Measurements from ENCODE around the gene PEX5L. TPM values are rescaled to one million over a fixed set of nuclear protein-coding genes. Genes with fewer than 3 reads are reported as not detected.
A peak's percentile ranks its signal among the peaks of the same experiment; 100 is the strongest.

PEX5L gene
- total RNA-seq, 1 experiment from 2014 or later, result 0.29 TPM

DNA sequence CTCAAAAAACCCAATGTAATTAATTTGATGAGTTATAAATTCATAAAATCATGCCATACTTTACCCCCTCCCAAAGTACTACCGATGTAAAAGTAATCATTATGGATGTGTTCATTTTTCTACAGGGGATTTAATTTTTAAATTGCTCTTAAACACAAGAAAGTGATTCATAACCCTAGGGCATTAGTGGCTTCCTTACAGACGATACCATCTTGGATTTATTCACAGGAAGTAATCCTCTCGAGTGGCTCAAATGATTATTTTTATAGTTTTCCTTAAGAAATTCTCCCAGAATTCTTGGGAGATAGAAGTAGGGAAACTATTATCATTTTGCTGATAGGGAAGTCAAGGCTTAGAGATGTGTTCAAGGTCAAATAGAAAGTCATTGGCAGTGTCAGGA is 80.9 kb downstream of the PEX5L start:
- no peak for DNase-seq (ENCODE audit: low read depth)

DNA sequence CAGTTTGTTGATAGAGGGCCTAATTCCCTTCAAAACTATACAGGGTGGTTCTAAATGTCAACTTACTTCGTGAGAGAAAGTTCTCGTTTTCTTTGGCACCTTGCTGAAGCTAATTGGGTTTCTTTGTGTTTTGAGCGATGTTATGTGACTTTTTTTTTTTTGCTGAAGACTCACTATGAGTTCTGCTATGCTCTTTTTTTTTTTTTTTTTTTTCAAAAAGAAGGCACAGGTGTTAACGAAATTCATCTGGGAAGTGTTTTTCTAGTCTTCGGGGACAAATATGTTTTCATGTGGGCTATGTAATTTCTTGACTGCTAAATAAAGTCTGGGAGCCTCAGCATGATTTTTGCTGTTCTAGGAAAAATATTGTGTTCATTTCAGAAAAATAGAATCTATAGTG is 81.5 kb downstream of the PEX5L start:
- DNase-seq (ENCODE audit: low read depth), result no peak

GRCh38 chr3:179953993-179954870 is 82.5 kb downstream of the PEX5L start:
- DNase-seq (ENCODE audit: low read depth), result no peak

DNA sequence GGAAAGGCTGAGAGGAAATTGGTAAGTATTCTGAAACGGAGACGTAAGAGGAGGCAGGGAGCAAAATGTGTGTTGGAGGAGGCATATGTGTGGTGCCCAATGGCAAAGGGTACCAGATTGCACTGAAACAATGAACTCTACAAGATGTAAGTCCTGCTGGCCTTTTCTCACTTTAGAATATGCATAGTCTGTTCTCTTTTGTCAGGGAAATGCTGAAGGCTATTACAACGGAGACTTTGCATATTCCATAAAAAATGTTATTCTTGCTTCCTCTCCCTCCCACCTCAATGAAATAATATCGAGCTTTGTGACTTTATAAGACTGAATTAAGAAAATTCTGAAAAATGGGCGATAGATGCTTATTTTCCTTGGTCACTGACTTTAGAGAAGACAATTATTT is 85.9 kb downstream of the PEX5L start:
- no peak for DNase-seq (ENCODE audit: low read depth)

- DNase-seq (ENCODE audit: low read depth), result no peak
Observed at GRCh38 chr3:179949869-179950268, 86.9 kb downstream of the PEX5L start.

GRCh38 chr3:179949412-179949811 is 87.3 kb downstream of the PEX5L start:
- no peak for DNase-seq (ENCODE audit: low read depth)

DNA sequence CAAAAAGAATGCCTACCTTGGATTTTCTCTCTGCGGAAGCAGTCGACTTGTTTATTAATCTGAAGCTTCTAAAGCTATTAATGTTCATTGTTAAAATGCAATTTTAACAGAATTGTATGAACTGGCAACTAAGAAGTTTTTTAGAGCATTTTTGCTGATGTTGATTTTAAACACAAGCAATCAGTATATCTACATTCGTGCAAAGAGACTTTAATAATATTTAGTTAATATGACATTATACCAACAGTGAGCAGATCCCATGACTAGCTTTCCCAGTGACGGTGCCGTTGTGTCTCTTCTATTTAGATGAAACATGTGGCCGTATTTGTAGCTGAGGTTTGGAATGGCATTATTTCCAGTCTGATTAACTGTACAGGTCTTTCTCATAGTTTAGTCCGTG is 88.0 kb downstream of the PEX5L start:
- no peak for DNase-seq (ENCODE audit: low read depth)

DNA sequence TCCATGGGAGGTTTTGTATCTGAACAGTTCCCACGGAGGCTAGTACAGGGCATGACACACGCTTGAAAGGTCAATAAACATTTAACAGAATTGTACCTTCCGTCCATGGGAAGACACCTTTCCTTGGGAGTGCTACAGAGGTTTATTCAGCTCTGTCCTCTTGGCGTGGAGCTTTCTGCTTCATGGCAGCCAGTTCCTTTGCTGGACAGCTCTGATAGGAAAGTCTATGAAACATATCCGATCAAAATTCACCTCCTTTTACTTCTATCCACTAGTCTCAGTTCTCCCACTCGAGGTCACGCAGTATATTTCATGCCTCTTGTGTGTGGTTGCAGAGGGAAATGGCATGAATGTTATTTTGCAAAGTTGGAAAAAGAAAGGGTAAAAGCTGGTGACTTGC is 91.2 kb downstream of the PEX5L start:
- DNase-seq (ENCODE audit: low read depth), result no peak

DNA sequence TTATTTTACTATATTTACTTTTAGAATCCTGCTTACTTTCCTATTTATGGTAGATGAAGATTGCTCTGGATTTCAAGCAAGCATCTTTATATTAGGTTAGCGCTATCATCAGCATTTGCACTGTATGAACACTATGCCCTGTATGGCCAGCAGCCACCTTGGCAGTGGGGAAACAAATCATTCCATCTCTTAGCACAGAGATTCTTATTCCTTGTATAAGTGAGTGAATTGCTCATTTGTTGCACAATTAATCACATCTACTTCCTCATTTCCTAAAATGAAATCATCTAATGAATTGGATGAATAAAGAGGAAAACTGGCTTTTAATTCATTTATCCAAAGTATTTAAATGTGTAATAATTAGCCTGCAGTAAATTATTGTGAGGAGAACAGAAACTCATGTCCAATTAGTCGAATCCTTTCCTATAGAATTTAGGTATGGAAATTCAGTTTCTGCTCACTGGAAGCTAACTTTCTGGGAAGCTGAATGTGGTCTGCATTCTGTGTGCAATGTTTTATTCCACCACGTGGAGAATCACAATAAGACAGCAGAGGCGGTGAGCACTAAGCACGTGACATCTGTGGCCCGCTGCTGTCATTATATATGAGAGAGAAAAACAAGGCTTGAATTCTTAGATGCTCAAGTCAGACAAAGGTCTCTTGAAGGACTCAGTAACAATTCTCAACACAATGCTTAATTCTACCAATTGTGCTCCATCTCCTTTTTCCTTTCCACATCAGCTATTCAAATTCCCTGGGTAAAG is 93.4 kb downstream of the PEX5L start:
- no peak for DNase-seq (ENCODE audit: low read depth)

- no peak for DNase-seq (ENCODE audit: low read depth)
Observed at GRCh38 chr3:179942553-179943075, 94.1 kb downstream of the PEX5L start.

- DNase-seq (ENCODE audit: low read depth), result no peak
Observed at GRCh38 chr3:179935710-179936109, 101.0 kb downstream of the PEX5L start.

GRCh38 chr3:179933914-179934313 is 102.8 kb downstream of the PEX5L start:
- no peak for DNase-seq (ENCODE audit: low read depth)

GRCh38 chr3:179933080-179933479 is 103.7 kb downstream of the PEX5L start:
- DNase-seq (ENCODE audit: low read depth), result no peak

DNA sequence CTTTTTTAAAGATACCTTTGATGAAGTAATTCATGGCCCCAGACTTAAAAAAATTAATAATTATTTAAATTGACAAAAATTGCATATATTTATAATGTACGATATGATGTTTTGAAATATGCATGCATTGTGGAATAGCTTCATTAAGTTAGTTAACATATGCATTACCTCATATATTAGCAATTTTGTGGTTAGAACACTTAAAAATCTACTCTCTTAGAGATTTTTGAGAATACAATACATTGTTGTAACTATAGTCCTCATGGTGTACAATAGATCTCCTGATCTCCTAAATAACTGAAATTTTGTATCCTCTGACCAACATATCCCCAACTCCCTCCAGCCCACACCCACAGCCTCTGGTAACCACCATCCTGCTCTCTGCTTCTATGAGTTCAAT is 104.1 kb downstream of the PEX5L start:
- no peak for DNase-seq (ENCODE audit: low read depth)

GRCh38 chr3:179929091-179929529 is 107.6 kb downstream of the PEX5L start:
- DNase-seq (ENCODE audit: low read depth), result peak; percentile 63

DNA sequence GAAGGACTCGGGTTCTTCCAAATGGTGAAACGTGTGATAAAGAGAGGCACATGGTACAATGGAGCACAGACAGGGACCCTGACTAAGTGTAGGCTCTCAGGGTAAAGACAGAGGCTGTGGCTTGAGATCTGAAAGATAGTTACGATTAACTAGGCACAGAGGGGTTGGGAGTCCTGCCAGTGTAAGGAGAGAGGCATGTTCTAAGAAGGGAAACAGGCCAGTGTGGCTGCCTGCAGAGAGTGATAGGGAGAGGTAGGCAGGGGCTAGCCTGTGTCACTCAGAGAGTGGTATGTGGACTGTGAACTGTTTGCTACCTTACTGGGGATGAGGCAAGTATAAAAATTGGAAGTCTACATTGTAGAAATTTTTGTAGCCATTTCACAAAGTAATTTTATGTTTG is 109.5 kb downstream of the PEX5L start:
- DNase-seq (ENCODE audit: low read depth), result no peak

DNA sequence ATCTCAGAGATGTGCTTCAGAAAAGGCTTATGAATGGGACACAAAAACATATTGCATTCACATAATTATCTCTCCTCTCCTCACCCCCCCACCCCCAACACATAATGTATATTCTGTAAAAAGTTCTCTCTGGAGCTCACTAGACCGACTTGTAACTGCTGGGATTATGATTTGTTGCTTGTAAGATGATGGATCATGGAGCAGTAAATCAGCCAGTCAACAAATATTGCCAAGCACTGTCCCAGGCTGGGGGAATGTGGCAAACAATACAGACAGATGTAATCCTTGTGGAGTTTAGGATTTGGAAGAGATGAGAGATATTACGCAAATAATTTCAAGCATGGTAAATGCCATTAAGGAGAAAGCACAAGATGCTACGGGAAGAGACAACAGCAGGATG is 114.8 kb downstream of the PEX5L start:
- DNase-seq (ENCODE audit: low read depth), result no peak

DNA sequence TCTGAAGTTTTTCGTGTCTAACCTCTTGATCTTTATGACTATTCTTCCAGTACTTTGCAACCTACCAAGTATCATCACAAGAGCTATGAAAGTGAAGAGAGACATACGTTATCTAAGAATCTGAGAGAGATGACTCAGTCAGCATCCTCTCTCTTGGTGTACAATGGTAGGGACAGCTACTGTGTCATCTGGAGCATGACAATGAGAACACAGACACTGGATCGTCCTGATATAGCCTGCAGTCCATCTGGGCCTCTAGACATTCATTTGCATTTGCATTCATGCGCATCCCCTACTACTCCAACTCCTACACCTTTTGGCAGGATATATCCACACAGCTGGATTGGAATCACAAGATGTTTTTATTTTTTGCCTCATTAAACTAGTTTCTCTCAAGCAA is 115.2 kb downstream of the PEX5L start:
- DNase-seq (ENCODE audit: low read depth), result no peak

DNA sequence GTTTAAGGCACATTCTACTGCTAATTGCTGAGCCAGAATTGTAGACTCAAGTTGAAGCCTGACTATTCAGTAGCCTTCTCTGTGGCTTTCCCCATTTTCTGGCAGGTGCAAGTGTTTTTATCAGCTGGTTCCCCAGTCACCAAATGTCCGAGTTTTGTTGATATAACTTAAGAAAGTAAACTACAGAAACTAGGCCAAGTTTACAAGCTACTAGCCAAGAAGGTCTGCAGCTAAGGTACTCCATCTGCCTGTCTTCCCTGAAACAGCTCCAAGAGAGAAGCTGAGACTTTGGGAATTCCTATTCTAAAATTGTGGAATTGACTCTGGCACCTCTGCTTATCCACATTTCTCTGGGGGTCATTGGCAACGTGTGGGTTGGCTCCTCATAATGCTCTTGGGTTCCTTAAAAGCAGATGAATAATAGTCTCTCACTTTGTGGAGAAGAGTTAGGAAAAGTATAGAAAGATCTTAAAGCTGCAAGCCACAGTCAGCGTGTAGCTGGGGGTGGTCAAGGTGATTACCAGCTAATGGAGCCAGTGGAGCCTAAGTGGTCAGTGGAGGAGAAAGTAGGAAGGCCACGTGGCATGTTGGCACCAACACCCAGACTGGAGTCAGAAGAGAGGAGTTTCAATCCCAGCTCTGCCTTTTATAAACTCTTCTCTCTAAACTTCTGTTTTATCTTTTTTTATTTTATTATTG is 128.8 kb downstream of the PEX5L start:
- DNase-seq (ENCODE audit: low read depth), result no peak

DNA sequence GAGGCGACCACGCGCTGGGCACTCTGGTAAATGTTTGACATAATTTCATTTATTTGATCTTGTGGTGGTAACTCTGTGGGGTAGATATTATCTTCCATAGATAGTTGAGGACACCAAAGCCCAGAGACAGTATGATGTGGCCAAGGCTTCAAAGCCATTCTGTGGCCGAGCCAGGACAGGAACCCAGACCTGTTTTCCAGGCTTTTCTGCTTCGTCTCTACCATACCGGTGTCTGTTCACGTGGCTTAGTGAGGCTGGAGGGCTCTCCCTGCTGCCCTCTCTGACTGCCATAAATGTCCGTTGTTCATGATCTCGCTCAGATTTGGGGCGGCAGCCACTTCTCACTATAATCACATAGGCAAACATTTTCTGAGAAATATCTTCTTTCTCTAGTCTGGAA is 134.7 kb downstream of the PEX5L start:
- no peak for DNase-seq (ENCODE audit: low read depth)

- peak; percentile 67 for DNase-seq (ENCODE audit: low read depth)
Observed at GRCh38 chr3:179898024-179898423, 138.7 kb downstream of the PEX5L start.

GRCh38 chr3:179897231-179897630 is 139.5 kb downstream of the PEX5L start:
- no peak for DNase-seq (ENCODE audit: low read depth)
